Measurements from ENCODE around the gene CFAP100.

GRCh38 chr3:126454025-126454424 is 59.3 kb downstream of the CFAP100 start:
- TF ChIP-seq, protein P1, sequence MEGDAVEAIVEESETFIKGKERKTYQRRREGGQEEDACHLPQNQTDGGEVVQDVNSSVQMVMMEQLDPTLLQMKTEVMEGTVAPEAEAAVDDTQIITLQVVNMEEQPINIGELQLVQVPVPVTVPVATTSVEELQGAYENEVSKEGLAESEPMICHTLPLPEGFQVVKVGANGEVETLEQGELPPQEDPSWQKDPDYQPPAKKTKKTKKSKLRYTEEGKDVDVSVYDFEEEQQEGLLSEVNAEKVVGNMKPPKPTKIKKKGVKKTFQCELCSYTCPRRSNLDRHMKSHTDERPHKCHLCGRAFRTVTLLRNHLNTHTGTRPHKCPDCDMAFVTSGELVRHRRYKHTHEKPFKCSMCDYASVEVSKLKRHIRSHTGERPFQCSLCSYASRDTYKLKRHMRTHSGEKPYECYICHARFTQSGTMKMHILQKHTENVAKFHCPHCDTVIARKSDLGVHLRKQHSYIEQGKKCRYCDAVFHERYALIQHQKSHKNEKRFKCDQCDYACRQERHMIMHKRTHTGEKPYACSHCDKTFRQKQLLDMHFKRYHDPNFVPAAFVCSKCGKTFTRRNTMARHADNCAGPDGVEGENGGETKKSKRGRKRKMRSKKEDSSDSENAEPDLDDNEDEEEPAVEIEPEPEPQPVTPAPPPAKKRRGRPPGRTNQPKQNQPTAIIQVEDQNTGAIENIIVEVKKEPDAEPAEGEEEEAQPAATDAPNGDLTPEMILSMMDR (conservative IDR thresholded peaks at IDR 0.05; ENCODE audit: low read depth, low read length), result no peak
- no peak for TF ChIP-seq EZH2 (IDR thresholded peaks at IDR 0.05; ENCODE audit: low read length, unreplicated experiment)

Data from PC-3 (cell line).